Activated gamma-delta T cell (primary cell): ENCODE measurements around the gene CRHR1.

ENCODE experiments used
- DNase-seq: peaks from one replicate; lab custom pipeline; 2025; lab: John Stamatoyannopoulos, UW

The CRHR1 gene

GRCh38 chr17:45758544-45758943, 25.6 kb upstream of the CRHR1 start:
- no peak for DNase-seq

GRCh38 chr17:45759761-45760160, 24.4 kb upstream of the CRHR1 start:
- DNase-seq: no peak

- DNase-seq: no peak
Observed at GRCh38 chr17:45761957-45762565, 22.1 kb upstream of the CRHR1 start.

- no peak for DNase-seq
Observed at GRCh38 chr17:45763182-45763581, 20.9 kb upstream of the CRHR1 start.

GRCh38 chr17:45764479-45764878, 19.6 kb upstream of the CRHR1 start:
- no peak for DNase-seq

- DNase-seq: no peak
Observed at GRCh38 chr17:45768000-45768399, 16.1 kb upstream of the CRHR1 start.

GRCh38 chr17:45770632-45771270, 13.4 kb upstream of the CRHR1 start:
- DNase-seq: no peak

- no peak for DNase-seq
Observed at GRCh38 chr17:45771271-45771959, 12.7 kb upstream of the CRHR1 start.

GRCh38 chr17:45775148-45775547, 9.0 kb upstream of the CRHR1 start:
- DNase-seq: no peak

- no peak for DNase-seq
Observed at GRCh38 chr17:45775576-45776011, 8.5 kb upstream of the CRHR1 start.

- DNase-seq: no peak
Observed at GRCh38 chr17:45776896-45777295, 7.2 kb upstream of the CRHR1 start.

- no peak for DNase-seq
Observed at GRCh38 chr17:45777388-45777787, 6.7 kb upstream of the CRHR1 start.

- DNase-seq: no peak
Observed at GRCh38 chr17:45780921-45781320, 3.2 kb upstream of the CRHR1 start.

- no peak for DNase-seq
Observed at GRCh38 chr17:45782889-45783592, 1.1 kb upstream of the CRHR1 start.

GRCh38 chr17:45783593-45784292, 377 bp upstream of the CRHR1 start:
- no peak for DNase-seq

- DNase-seq: no peak
Observed at GRCh38 chr17:45784741-45785479, 790 bp downstream of the CRHR1 start.

GRCh38 chr17:45785480-45786193, 1.5 kb downstream of the CRHR1 start:
- no peak for DNase-seq

GRCh38 chr17:45786349-45786748, 2.2 kb downstream of the CRHR1 start:
- no peak for DNase-seq

GRCh38 chr17:45787044-45787443, 2.9 kb downstream of the CRHR1 start:
- DNase-seq: no peak

GRCh38 chr17:45787656-45788055, 3.5 kb downstream of the CRHR1 start:
- no peak for DNase-seq

GRCh38 chr17:45788057-45788456, 3.9 kb downstream of the CRHR1 start:
- DNase-seq: no peak
